Astrocyte of the spinal cord (primary cell): ENCODE results near the gene BDH1.

Experiments
- DNase-seq: peaks from one replicate; pipeline ENCODE4 v3.0.0; 2011; ENCODE audit warnings: low read depth, low spot score
- H3K4me3 ChIP-seq: 2 replicates; pipeline ENCODE4 v1.5.1; 2011; ENCODE audit warnings: low read depth, mild to moderate bottlenecking, low read length, moderate library complexity
- in situ Hi-C: cut with HindIII; loops from 2 replicates; pipeline ENCODE4 v1.10.0; 2017; ENCODE audit warnings: low sequenced_read_pairs
- TF ChIP-seq, protein P1 (sequence below): IDR thresholded peaks from 2 replicates; pipeline ENCODE4 v1.5.1; 2012; ENCODE audit warnings: low read depth, mild to moderate bottlenecking, low read length, inconsistent platforms

Gene BDH1

DNA sequence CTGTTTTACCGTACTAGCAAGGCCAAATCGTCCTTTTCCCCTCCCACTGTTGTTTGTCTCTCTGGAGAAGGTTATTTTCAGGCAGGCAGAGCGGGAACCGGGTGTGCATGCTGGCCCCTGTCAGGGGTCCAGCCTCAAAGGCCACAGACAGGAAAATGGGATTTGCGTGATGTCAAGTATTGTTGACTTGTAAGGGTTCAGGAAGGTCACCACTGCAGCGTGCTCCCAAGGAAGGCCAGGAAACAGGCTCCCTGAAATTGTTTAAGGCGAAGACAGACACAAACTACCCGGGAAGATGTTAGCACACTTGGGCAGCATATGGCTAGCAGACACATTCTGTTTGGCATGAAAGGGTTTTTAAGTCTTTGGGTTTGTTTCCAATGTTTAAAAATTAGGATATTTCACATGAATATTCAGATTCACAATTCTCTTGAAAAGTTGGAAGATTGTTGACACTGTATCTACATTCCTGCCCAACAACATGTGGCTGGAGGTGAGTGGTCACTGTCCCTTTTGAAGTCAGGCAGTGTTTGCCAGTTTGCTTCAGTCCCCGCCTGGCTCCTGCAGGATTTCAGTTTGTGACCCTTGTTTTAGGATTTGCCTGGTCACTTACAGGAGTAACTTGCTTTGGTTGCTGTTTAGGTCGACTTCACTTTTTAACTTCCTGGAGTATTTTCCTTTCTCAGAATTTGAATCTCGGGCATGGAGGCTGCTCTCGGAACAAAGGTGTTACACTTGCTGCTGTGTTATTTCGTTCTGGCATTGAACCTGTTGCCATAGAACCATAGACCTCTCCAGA lies 90.4 kb downstream of the BDH1 start:
- H3K4me3 ChIP-seq, result no peak overlapping the region
- no peak for DNase-seq
- TF ChIP-seq, protein P1, sequence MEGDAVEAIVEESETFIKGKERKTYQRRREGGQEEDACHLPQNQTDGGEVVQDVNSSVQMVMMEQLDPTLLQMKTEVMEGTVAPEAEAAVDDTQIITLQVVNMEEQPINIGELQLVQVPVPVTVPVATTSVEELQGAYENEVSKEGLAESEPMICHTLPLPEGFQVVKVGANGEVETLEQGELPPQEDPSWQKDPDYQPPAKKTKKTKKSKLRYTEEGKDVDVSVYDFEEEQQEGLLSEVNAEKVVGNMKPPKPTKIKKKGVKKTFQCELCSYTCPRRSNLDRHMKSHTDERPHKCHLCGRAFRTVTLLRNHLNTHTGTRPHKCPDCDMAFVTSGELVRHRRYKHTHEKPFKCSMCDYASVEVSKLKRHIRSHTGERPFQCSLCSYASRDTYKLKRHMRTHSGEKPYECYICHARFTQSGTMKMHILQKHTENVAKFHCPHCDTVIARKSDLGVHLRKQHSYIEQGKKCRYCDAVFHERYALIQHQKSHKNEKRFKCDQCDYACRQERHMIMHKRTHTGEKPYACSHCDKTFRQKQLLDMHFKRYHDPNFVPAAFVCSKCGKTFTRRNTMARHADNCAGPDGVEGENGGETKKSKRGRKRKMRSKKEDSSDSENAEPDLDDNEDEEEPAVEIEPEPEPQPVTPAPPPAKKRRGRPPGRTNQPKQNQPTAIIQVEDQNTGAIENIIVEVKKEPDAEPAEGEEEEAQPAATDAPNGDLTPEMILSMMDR, result no peak
- in situ Hi-C loops, result no loop called here

DNA sequence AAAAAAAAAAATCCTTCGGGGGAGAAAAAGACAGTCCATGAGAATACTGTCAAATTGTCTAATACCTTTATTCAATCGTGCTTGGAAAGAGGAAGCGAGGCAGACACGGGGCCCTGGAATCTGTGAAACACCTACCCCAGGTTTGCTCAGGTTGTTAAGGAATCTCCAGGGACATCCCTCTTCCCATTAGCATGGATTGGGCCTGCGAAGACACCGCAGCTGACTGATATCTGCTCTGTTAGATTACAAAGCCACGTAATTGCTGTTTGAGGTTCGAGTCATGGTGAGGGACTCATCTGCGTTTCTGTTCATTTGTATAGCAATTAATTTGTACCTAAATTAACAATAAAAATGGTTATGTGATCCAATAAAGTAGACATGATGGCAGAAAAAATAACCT lies 91.0 kb downstream of the BDH1 start:
- TF ChIP-seq, protein P1, result no peak
- no peak overlapping the region for H3K4me3 ChIP-seq
- in situ Hi-C loops, result no loop called here
- no peak for DNase-seq

DNA sequence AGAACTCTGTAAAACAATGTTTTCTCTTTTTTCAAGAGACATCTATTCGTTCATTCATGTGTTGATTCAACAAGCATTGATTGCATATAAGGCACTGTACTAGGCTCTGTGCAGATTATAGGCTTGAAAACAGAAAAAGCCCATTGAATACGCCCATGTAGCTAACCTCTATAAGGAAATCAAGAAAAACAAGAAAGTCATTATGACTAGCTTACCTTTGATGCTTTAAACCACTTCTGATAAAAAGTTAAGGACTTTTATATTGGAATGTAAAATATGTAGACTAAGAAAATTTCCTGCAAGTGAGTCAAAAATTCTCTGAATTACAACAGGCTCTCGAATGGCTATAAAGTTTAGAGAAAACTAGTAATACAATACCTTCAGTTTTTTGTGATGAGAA lies 92.5 kb downstream of the BDH1 start:
- in situ Hi-C loops, result no loop called here
- DNase-seq, result no peak
- H3K4me3 ChIP-seq, result no peak overlapping the region
- TF ChIP-seq, protein P1, result no peak

DNA sequence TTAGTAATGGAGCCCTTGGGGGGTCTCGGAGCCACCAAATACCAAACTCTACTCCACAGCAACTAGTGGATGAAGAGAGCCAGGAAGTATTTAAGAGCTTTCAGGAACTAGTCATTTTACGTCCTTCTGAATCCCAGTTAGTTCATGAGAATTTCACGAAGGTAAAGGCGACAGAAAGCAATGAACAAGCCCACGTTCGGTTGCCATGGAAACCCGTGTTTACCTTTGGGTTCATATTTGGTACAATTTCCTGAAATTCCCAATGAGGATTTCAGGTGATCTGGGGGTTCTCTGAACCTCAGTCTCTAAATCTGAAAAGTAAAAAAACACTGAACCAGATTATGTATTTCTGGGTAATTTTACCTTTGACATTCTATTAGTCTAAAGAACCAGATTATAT lies 93.0 kb downstream of the BDH1 start:
- DNase-seq, result no peak
- TF ChIP-seq, protein P1, result no peak
- in situ Hi-C loops, result no loop called here
- no peak overlapping the region for H3K4me3 ChIP-seq

DNA sequence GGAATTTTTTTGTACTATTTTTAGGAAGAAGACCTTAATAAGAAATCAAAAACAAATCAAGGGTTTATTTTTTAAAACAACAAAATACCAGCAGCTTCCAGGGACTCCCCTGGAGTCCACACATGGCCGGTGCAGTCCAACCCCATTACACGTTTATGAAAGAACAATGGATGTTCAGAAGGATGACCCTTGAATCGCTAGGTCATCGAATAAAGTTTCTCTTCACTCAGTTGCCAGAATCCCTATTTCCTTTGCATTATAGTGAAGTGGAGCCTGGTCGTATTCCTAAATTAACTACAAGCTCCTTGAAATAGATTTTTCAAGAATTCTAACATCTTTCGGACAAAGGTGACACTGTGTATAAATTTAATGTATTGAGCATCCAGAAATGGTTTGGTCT lies 95.1 kb downstream of the BDH1 start:
- TF ChIP-seq, protein P1, result no peak
- no peak for DNase-seq
- no peak overlapping the region for H3K4me3 ChIP-seq
- in situ Hi-C loops, result no loop called here

DNA sequence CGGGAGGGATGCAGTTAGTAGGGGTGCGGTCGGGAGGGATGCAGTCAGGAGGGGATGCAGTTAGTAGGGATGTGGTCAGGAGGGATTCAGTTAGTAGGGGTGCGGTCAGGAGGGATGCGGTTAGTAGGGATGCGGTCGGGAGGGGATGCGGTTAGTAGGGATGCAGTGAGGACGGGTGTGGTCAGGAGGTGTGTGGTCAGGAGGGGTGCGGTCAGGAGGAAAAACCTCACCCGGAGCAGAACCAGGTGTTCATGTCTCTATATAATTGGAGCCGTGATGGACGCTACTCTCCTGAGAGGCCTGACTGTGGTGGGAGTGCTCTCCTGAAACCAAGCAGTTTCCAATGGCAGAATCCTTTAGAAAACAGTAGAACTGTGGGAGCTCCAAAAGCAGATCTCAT lies 95.8 kb downstream of the BDH1 start:
- H3K4me3 ChIP-seq, result no peak overlapping the region
- DNase-seq, result no peak
- TF ChIP-seq, protein P1, result no peak
- in situ Hi-C loops, result no loop called here
